IMR-90 (cell line): Measurements from ENCODE around the gene NR6A1. TPM values are rescaled to one million over a fixed set of nuclear protein-coding genes. Genes with fewer than 3 reads are reported as not detected.

ENCODE experiments used
- ATAC-seq: fragments of 200-7000 bp; cut with Tn5 transposase; 2 replicates; pipeline ENCODE4 v1.9.1; 2020; ENCODE audit warnings: low read depth, mild to moderate bottlenecking, moderate library complexity
- BruUV-seq: library from RNA; stranded (reverse); fragments of 400-500 nt; replicated peaks from 2 replicates; lab custom pipeline; 2021; lab: Mats Ljungman, UMichigan
- CTCF ChIA-PET: fragments of 300-600 bp; formaldehyde crosslinking; extraction: SDS; loops from one replicate; lab custom pipeline; 2021; ENCODE audit warnings: antibody characterized with exemption; lab: Yijun Ruan, JAX
- POLR2A ChIA-PET: fragments of 300-600 bp; sonication (Branson Sonifier 250); formaldehyde crosslinking; loops from one replicate; lab custom pipeline; 2022; ENCODE audit warnings: antibody characterized with exemption; ENCODE audit not compliant: unreplicated experiment; lab: Charles Lee
- DNase-seq: peaks from one replicate; pipeline ENCODE4 v3.0.0; 2013
- H2AFZ ChIP-seq: replicated peaks from 2 replicates; pipeline ENCODE3; 2013; ENCODE audit warnings: low read length, mild to moderate bottlenecking; ENCODE audit not compliant: poor library complexity
- H2AK5ac ChIP-seq: 2 replicates; pipeline ENCODE4 v1.6.1; 2013; ENCODE audit warnings: low read depth, low read length, inconsistent platforms
- H2AK9ac ChIP-seq: replicated peaks from 2 replicates; pipeline ENCODE3; 2013; ENCODE audit warnings: mild to moderate bottlenecking, low read depth, low read length, moderate library complexity; ENCODE audit not compliant: poor library complexity
- H2BK120ac ChIP-seq: 2 replicates; pipeline ENCODE4 v1.6.1; 2013; ENCODE audit warnings: low read depth, low read length, inconsistent platforms
- H2BK15ac ChIP-seq: 3 replicates; pipeline ENCODE4 v1.6.1; 2013; ENCODE audit warnings: low read depth, low read length, inconsistent platforms
- H2BK20ac ChIP-seq: 2 replicates; pipeline ENCODE4 v1.6.1; 2013; ENCODE audit warnings: low read depth, mild to moderate bottlenecking, inconsistent platforms, low read length, moderate library complexity
- H2BK5ac ChIP-seq: 2 replicates; pipeline ENCODE4 v1.6.1; 2013; ENCODE audit warnings: mild to moderate bottlenecking, low read depth, low read length, inconsistent platforms; ENCODE audit not compliant: poor library complexity, severe bottlenecking
- H3K14ac ChIP-seq: replicated peaks from 2 replicates; pipeline ENCODE4 v1.6.1; 2013; ENCODE audit warnings: low read depth, low read length, inconsistent platforms
- H3K18ac ChIP-seq: 2 replicates; pipeline ENCODE4 v1.6.1; 2013; ENCODE audit warnings: low read depth, low read length, control low read depth
- H3K23ac ChIP-seq: 2 replicates; pipeline ENCODE4 v1.6.1; 2013; ENCODE audit warnings: low read depth, low read length, inconsistent platforms
- H3K27ac ChIP-seq: 2 replicates; pipeline ENCODE4 v1.5.1; 2013; ENCODE audit warnings: mild to moderate bottlenecking, control low read depth, low read length; ENCODE audit not compliant: insufficient read depth
- H3K27me3 ChIP-seq: 2 replicates; pipeline ENCODE4 v1.6.1; 2013; ENCODE audit warnings: low read length; ENCODE audit not compliant: control insufficient read depth, insufficient read depth
- H3K36me3 ChIP-seq: 2 replicates; pipeline ENCODE4 v1.6.1; 2013; ENCODE audit warnings: low read length, mixed read lengths; ENCODE audit not compliant: control insufficient read depth, insufficient read depth
- H3K4ac ChIP-seq: 2 replicates; pipeline ENCODE4 v1.6.1; 2013; ENCODE audit warnings: low read depth, low read length, inconsistent platforms
- H3K4me1 ChIP-seq: 2 replicates; pipeline ENCODE4 v1.6.1; 2013; ENCODE audit warnings: low read length, mixed read lengths; ENCODE audit not compliant: control insufficient read depth, insufficient read depth
- H3K4me2 ChIP-seq: 2 replicates; pipeline ENCODE4 v1.6.1; 2013; ENCODE audit warnings: low read depth, mild to moderate bottlenecking, control low read depth, low read length, moderate library complexity
- H3K4me3 ChIP-seq: 2 replicates; pipeline ENCODE4 v1.5.1; 2013; ENCODE audit warnings: low read depth, mild to moderate bottlenecking, control low read depth, low read length, moderate library complexity; ENCODE audit not compliant: insufficient read depth
- H3K56ac ChIP-seq: 2 replicates; pipeline ENCODE4 v1.6.1; 2013; ENCODE audit warnings: low read length, inconsistent platforms; ENCODE audit not compliant: insufficient read depth; ENCODE audit errors: extremely low read depth
- H3K79me1 ChIP-seq, 2 experiments: 2 replicates each; pipeline ENCODE4 v1.6.1; 2013; ENCODE audit warnings: low read length in 2 of 2, inconsistent platforms in 1 of 2, low read depth in 1 of 2
- H3K9ac ChIP-seq: 2 replicates; pipeline ENCODE4 v1.6.1; 2013; ENCODE audit warnings: low read depth, low read length, control low read depth
- H3K9me1 ChIP-seq: 2 replicates; pipeline ENCODE4 v1.6.1; 2013; ENCODE audit warnings: low read length, inconsistent platforms; ENCODE audit not compliant: insufficient read depth
- H3K9me3 ChIP-seq: 2 replicates; pipeline ENCODE4 v1.6.1; 2013; ENCODE audit warnings: low read length; ENCODE audit not compliant: control insufficient read depth, insufficient read depth
- H4K20me1 ChIP-seq: 2 replicates; pipeline ENCODE4 v1.6.1; 2013; ENCODE audit warnings: low read length, inconsistent platforms; ENCODE audit not compliant: insufficient read depth
- H4K5ac ChIP-seq: 2 replicates; pipeline ENCODE4 v1.6.1; 2013; ENCODE audit warnings: mild to moderate bottlenecking, low read depth, low read length, control low read depth
- H4K8ac ChIP-seq, 2 experiments: 2 replicates each; pipeline ENCODE4 v1.6.1; 2013; ENCODE audit warnings: low read depth in 2 of 2, low read length in 2 of 2, control low read depth in 1 of 2, inconsistent platforms in 1 of 2
- H4K91ac ChIP-seq: 2 replicates; pipeline ENCODE4 v1.6.1; 2013; ENCODE audit warnings: low read depth, low read length, inconsistent platforms; ENCODE audit not compliant: insufficient read depth
- CHD1 ChIP-seq: IDR thresholded peaks from 2 replicates; pipeline ENCODE4 v1.6.1; 2012; ENCODE audit warnings: low read depth, low read length, improper control_type of control experiment
- MAFK ChIP-seq: IDR thresholded peaks from 2 replicates; pipeline ENCODE4 v1.6.1; 2012; ENCODE audit warnings: low read depth, low read length, improper control_type of control experiment
- RAD21 ChIP-seq: IDR thresholded peaks from 2 replicates; pipeline ENCODE4 v1.6.1; 2012; ENCODE audit warnings: low read length, improper control_type of control experiment
- RCOR1 ChIP-seq: IDR thresholded peaks from 2 replicates; pipeline ENCODE4 v1.6.1; 2012; ENCODE audit warnings: mild to moderate bottlenecking, low read length, improper control_type of control experiment; ENCODE audit not compliant: insufficient replicate concordance
- SMC3 ChIP-seq: fragments of 150-350 bp; IDR thresholded peaks from 2 replicates; pipeline ENCODE4 v1.6.1; 2016; ENCODE audit warnings: low read depth, mild to moderate bottlenecking, antibody characterized with exemption, low read length, moderate library complexity
- WGBS, 2 experiments: methylation state at CpG; one replicate each; pipeline versions ENCODE4 v1.1.5 to v1.1.7; 2013; ENCODE audit warnings: missing lambda C conversion rate in 2 of 2; ENCODE audit not compliant: insufficient read length in 1 of 2; ENCODE audit errors: extremely low coverage in 2 of 2; 5-methylcytosine and 5-hydroxymethylcytosine counted together
- dilution Hi-C: fragments of 300-500 bp; cut with HindIII; formaldehyde crosslinking; loops from one replicate; pipeline ENCODE4 v1.14.3; 2018; ENCODE audit warnings: low sequenced_read_pairs; ENCODE audit not compliant: unreplicated experiment
- in situ Hi-C: fragments of 300-500 bp; cut with MboI; formaldehyde crosslinking; loops from 3 replicates; pipeline ENCODE4 v1.14.3; 2019; ENCODE audit warnings: low sequenced_read_pairs, inconsistent platforms, mixed read lengths
- intact Hi-C: fragments of 100-400 bp; cut with micrococcal nuclease; formaldehyde crosslinking; loops from 2 replicates; pipeline ENCODE4 v1.10.0; 2022
- polyA plus RNA-seq, 3 experiments: library from polyadenylated mRNA; depleted of rRNA; stranded (reverse); fragments of >200 nt; gene quantifications; 2 replicates each; pipeline ENCODE4 v1.2.3, GENCODE V29; 2012; ENCODE audit warnings: low replicate concordance in 1 of 3
- total RNA-seq: library from RNA; depleted of rRNA; stranded (reverse); fragments of >200 nt; gene quantifications from 2 replicates; pipeline ENCODE4 v1.2.3, GENCODE V29; 2012
- TF ChIP-seq, protein P1 (sequence below): conservative IDR thresholded peaks from 2 replicates; pipeline ENCODE4 v1.5.1; 2012; ENCODE audit warnings: mild to moderate bottlenecking, low read depth, low read length, improper control_type of control experiment
- TF ChIP-seq, protein P2 (sequence below): fragments of 150-350 bp; IDR thresholded peaks from 2 replicates; pipeline ENCODE4 v1.6.1; 2017; ENCODE audit warnings: mild to moderate bottlenecking, antibody characterized with exemption, low read length, low read depth

NR6A1 gene
- total and polyA plus RNA-seq, 2 of the 4 experiments (the other 2 are of a cell fraction): 0.14 to 0.36 TPM

DNA sequence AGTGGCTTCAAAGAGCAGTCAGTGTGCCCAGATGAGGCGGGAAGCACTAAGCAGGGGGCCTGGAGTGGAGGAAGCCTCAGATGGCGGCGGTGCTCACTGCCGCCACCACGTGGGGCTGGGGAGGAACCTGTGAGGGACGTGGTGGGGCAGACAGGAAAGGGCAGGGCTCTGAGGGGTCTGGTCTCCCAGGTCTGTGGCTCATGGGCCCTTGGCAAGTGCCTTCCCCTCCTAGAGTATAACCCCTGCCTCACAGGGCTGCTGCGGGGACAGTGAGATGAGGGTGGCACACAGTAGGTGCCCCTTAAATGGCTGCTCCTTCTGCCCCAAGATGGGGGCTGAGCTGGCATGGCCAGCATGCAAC, 290.5 kb downstream of the NR6A1 start:
- Histone ChIP-seq H3K18ac (no peak overlapping the region), H3K56ac (no peak overlapping the region), H2BK5ac (no peak overlapping the region), H4K8ac (no peak overlapping the region), H2AFZ (no peak overlapping the region), H3K4me2 (no peak overlapping the region), H3K9me1 (0 out of 2 replicates have a peak, but pooled peaks cover 3% of the 10 kb centered on the region), H3K4ac (no peak overlapping the region), H4K91ac (no peak overlapping the region), H2AK5ac (no peak overlapping the region), H2AK9ac (no peak overlapping the region), H2BK120ac (no peak overlapping the region), H3K27ac (no peak overlapping the region), H3K36me3 (no peaks in the 10 kb centered on the region), H4K20me1 (no peaks in the 10 kb centered on the region), H3K27me3 (peaks cover 76% of the 10 kb centered on the region), H4K5ac (no peak overlapping the region), H3K4me1 (no peaks in the 10 kb centered on the region), H2BK15ac (no peak overlapping the region), H3K4me3 (no peak overlapping the region), H3K23ac (no peak overlapping the region; the same call in 1 of the 2 replicates), H3K9me3 (no peaks in the 10 kb centered on the region), H3K79me1 (no peaks in the 10 kb centered on the region), H3K14ac (no peak overlapping the region), H2BK20ac (no peak overlapping the region), H3K9ac (no peak overlapping the region)
- DNase-seq (peak; percentile 4), ATAC-seq (peak; percentile 63; the same call in 1 of the 2 replicates)
- BruUV-seq: no TSS peak
- intact Hi-C loops (no loop called here), dilution Hi-C loops (no loop called here), in situ Hi-C loops (no loop called here)
- POLR2A ChIA-PET: no interaction called here
- WGBS, 2 experiments: 60% methylated on average over 1 of the region's 7 CpGs; no CpG with 5 or more reads in 1 of the 2 experiments
- TF ChIP-seq RCOR1: no peak
- TF ChIP-seq, protein P1, sequence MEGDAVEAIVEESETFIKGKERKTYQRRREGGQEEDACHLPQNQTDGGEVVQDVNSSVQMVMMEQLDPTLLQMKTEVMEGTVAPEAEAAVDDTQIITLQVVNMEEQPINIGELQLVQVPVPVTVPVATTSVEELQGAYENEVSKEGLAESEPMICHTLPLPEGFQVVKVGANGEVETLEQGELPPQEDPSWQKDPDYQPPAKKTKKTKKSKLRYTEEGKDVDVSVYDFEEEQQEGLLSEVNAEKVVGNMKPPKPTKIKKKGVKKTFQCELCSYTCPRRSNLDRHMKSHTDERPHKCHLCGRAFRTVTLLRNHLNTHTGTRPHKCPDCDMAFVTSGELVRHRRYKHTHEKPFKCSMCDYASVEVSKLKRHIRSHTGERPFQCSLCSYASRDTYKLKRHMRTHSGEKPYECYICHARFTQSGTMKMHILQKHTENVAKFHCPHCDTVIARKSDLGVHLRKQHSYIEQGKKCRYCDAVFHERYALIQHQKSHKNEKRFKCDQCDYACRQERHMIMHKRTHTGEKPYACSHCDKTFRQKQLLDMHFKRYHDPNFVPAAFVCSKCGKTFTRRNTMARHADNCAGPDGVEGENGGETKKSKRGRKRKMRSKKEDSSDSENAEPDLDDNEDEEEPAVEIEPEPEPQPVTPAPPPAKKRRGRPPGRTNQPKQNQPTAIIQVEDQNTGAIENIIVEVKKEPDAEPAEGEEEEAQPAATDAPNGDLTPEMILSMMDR: peak; percentile 38
- TF ChIP-seq MAFK: no peak
- peak; percentile 32; the same call in 1 of the 2 replicates for TF ChIP-seq RAD21
- TF ChIP-seq CHD1: no peak
- TF ChIP-seq, protein P2, sequence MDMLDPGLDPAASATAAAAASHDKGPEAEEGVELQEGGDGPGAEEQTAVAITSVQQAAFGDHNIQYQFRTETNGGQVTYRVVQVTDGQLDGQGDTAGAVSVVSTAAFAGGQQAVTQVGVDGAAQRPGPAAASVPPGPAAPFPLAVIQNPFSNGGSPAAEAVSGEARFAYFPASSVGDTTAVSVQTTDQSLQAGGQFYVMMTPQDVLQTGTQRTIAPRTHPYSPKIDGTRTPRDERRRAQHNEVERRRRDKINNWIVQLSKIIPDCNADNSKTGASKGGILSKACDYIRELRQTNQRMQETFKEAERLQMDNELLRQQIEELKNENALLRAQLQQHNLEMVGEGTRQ: peak; percentile 30; the same call in 1 of the 2 replicates
- peak; percentile 36 for TF ChIP-seq SMC3
- CTCF ChIA-PET: no interaction called here
